Activated CD8-positive, alpha-beta T cell treated with anti-CD3 and anti-CD28 coated beads for 36 hours (primary cell): ENCODE results near the gene GABRR2. TPM values are rescaled to one million over a fixed set of nuclear protein-coding genes. Genes with fewer than 3 reads are reported as not detected.

ENCODE experiments used
- ATAC-seq: fragments of 200-7000 bp; cut with Tn5 transposase; one replicate; pipeline ENCODE4 v1.10.0; 2021; ENCODE audit warnings: mild to moderate bottlenecking, moderate library complexity
- CTCF ChIA-PET: fragments of 350-600 bp; sonication (Branson Sonifier 250); formaldehyde crosslinking; loops from one replicate; lab custom pipeline; 2021; ENCODE audit warnings: antibody characterized with exemption; lab: Charles Lee
- POLR2A ChIA-PET: fragments of 350-600 bp; sonication (Branson Sonifier 250); formaldehyde crosslinking; loops from one replicate; lab custom pipeline; 2021; ENCODE audit warnings: antibody characterized with exemption; lab: Charles Lee
- DNase-seq: peaks from one replicate; pipeline ENCODE4 v3.0.0-alpha.2; 2020
- H3K27ac Mint-ChIP-seq: one replicate; pipeline ENCODE4 v1.8.0; 2021; ENCODE audit warnings: mild to moderate bottlenecking, mixed read lengths
- H3K27me3 Mint-ChIP-seq: one replicate; pipeline ENCODE4 v1.8.0; 2021; ENCODE audit warnings: mixed read lengths
- H3K36me3 Mint-ChIP-seq: one replicate; pipeline ENCODE4 v1.8.0; 2021; ENCODE audit warnings: low read depth, mixed read lengths
- H3K4me1 Mint-ChIP-seq: one replicate; pipeline ENCODE4 v1.8.0; 2021; ENCODE audit warnings: low read depth, mixed read lengths
- H3K4me3 Mint-ChIP-seq: one replicate; pipeline ENCODE4 v1.8.0; 2021; ENCODE audit warnings: mild to moderate bottlenecking, moderate library complexity, mixed read lengths
- H3K9me3 Mint-ChIP-seq: one replicate; pipeline ENCODE4 v1.8.0; 2021; ENCODE audit warnings: mixed read lengths
- CTCF ChIP-seq: fragments of 200-600 bp; IDR thresholded peaks from one replicate; pipeline ENCODE4 v1.8.0; 2022; ENCODE audit warnings: antibody characterized with exemption, mild to moderate bottlenecking
- intact Hi-C: fragments of 100-400 bp; cut with micrococcal nuclease; formaldehyde crosslinking; loops from one replicate; pipeline ENCODE4 v1.10.0; 2022
- total RNA-seq, 2 experiments: library from RNA; stranded (reverse); gene quantifications; one replicate each; pipeline ENCODE4 v1.2.3, GENCODE V29; 2021

The GABRR2 gene
- total RNA-seq, 2 experiments from 2014 or later, result 0.20 to 0.40 TPM

- ChIA-PET CTCF (interaction anchor here (0.7 to 6.8 kb wide), 3 partner anchors 8 to 377 kb away, joined by 3 to 83 read pairs (median 3); no protein-coding TSS in a partner anchor), POLR2A (interaction anchor here (0.6 to 1.5 kb wide), 5 partner anchors 8 to 35 kb away, joined by 3 to 4 read pairs (median 3); no protein-coding TSS in a partner anchor)
- peak overlapping the region; percentile 39 for H3K27ac Mint-ChIP-seq
- no peak for TF ChIP-seq CTCF
- no peaks in the 10 kb centered on the region for H3K27me3 Mint-ChIP-seq
- peaks cover 51% of the 10 kb centered on the region for H3K4me1 Mint-ChIP-seq
- no peak overlapping the region for H3K4me3 Mint-ChIP-seq
- no peaks in the 10 kb centered on the region for H3K9me3 Mint-ChIP-seq
- H3K36me3 Mint-ChIP-seq, result peaks cover 2% of the 10 kb centered on the region
- DNase-seq, result no peak
- intact Hi-C loops, result loop anchor here (10.0 kb wide), 1 partner anchor 275 kb away; the partner anchor contains the start of gene PNRC1
- ATAC-seq, result no peak
Measured at GRCh38 chr6:89359561-89359960, 44.5 kb upstream of the GABRR2 start.

GRCh38 chr6:89357390-89357789, 42.3 kb upstream of the GABRR2 start:
- no peak for TF ChIP-seq CTCF
- Mint-ChIP-seq H3K4me1 (peaks cover 55% of the 10 kb centered on the region), H3K4me3 (peak overlapping the region; percentile 75), H3K36me3 (peaks cover under 1% of the 10 kb centered on the region), H3K27ac (peak overlapping the region; percentile 94), H3K27me3 (no peaks in the 10 kb centered on the region), H3K9me3 (no peaks in the 10 kb centered on the region)
- intact Hi-C loops, result loop anchor here (10.0 kb wide), 1 partner anchor 273 kb away; the partner anchor contains the start of gene PNRC1
- peak; percentile 24 for DNase-seq
- POLR2A ChIA-PET, result interaction anchor here (1.2 to 1.9 kb wide), 4 partner anchors 8 to 18 kb away, joined by 3 to 6 read pairs (median 4); no protein-coding TSS in a partner anchor
- CTCF ChIA-PET, result interaction anchor here (0.7 to 9.6 kb wide), 6 partner anchors 9 to 284 kb away, joined by 3 to 82 read pairs (median 4); partner anchors contain the start of gene ANKRD6
- no peak for ATAC-seq

GRCh38 chr6:89356642-89357170, 41.6 kb upstream of the GABRR2 start:
- Mint-ChIP-seq H3K27ac (peak overlapping the region; percentile 94), H3K4me1 (peaks cover 58% of the 10 kb centered on the region), H3K4me3 (peak overlapping the region; percentile 75), H3K9me3 (no peaks in the 10 kb centered on the region), H3K27me3 (no peaks in the 10 kb centered on the region), H3K36me3 (no peaks in the 10 kb centered on the region)
- DNase-seq (no peak), ATAC-seq (no peak)
- ChIA-PET CTCF (interaction anchor here (0.7 to 9.6 kb wide), 8 partner anchors 10 to 284 kb away, joined by 3 to 82 read pairs (median 3); partner anchors contain the start of gene ANKRD6), POLR2A (interaction anchor here (0.6 to 1.9 kb wide), 5 partner anchors 8 to 19 kb away, joined by 3 to 6 read pairs (median 4); no protein-coding TSS in a partner anchor)
- intact Hi-C loops, result loop anchor here (10.0 kb wide), 1 partner anchor 272 kb away; the partner anchor contains the start of gene PNRC1
- TF ChIP-seq CTCF, result no peak

GRCh38 chr6:89355511-89356194, 40.6 kb upstream of the GABRR2 start:
- no peak for ATAC-seq
- no peak for DNase-seq
- intact Hi-C loops, result loop anchor here (10.0 kb wide), 1 partner anchor 271 kb away; the partner anchor contains the start of gene PNRC1
- peak overlapping the region; percentile 52 for H3K27ac Mint-ChIP-seq
- no peak for TF ChIP-seq CTCF
- CTCF ChIA-PET, result interaction anchor here (1.2 to 9.6 kb wide), 7 partner anchors 9 to 373 kb away, joined by 3 to 82 read pairs (median 5); no protein-coding TSS in a partner anchor
- H3K36me3 Mint-ChIP-seq, result peaks cover 3% of the 10 kb centered on the region
- H3K27me3 Mint-ChIP-seq, result no peaks in the 10 kb centered on the region
- POLR2A ChIA-PET, result no interaction called here
- peaks cover 58% of the 10 kb centered on the region for H3K4me1 Mint-ChIP-seq
- no peaks in the 10 kb centered on the region for H3K9me3 Mint-ChIP-seq
- H3K4me3 Mint-ChIP-seq, result no peak overlapping the region
